PC-9 (cell line): Measurements from ENCODE around the gene RFTN2.

Source experiments
- EZH2 ChIP-seq: fragments of 200-600 bp; sonication (generic); IDR thresholded peaks from 2 replicates; pipeline ENCODE4 v1.8.0; 2017; ENCODE audit warnings: antibody characterized with exemption, low read depth
- TF ChIP-seq, protein P1 (sequence below): fragments of 200-600 bp; sonication (generic); conservative IDR thresholded peaks from 2 replicates; pipeline ENCODE4 v1.6.1; 2017; ENCODE audit warnings: mixed run types, antibody characterized with exemption, mild to moderate bottlenecking, moderate library complexity

DNA sequence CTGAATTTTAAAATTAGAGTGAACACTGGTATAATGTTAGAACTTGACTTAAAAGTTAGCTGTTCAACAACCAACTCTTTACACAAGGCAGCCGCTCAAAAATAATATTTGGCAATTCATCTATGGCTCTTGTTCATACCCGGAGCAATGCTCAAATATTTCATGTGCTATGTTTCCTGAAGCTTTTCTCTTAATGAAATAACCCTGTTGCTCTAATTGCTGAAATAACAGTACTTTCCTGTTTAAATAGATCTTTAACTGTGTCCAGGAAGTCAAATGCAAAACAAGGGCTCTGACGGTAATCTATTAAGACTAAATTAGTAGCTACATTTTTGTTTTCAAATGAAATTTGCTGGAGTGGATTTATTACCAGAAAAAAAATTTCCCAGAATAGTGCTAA lies 33.7 kb downstream of the RFTN2 start:
- TF ChIP-seq, protein P1, sequence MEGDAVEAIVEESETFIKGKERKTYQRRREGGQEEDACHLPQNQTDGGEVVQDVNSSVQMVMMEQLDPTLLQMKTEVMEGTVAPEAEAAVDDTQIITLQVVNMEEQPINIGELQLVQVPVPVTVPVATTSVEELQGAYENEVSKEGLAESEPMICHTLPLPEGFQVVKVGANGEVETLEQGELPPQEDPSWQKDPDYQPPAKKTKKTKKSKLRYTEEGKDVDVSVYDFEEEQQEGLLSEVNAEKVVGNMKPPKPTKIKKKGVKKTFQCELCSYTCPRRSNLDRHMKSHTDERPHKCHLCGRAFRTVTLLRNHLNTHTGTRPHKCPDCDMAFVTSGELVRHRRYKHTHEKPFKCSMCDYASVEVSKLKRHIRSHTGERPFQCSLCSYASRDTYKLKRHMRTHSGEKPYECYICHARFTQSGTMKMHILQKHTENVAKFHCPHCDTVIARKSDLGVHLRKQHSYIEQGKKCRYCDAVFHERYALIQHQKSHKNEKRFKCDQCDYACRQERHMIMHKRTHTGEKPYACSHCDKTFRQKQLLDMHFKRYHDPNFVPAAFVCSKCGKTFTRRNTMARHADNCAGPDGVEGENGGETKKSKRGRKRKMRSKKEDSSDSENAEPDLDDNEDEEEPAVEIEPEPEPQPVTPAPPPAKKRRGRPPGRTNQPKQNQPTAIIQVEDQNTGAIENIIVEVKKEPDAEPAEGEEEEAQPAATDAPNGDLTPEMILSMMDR: no peak
- TF ChIP-seq EZH2: no peak
